Measurements from ENCODE around the gene AIRE.

- no peak for TF ChIP-seq CTCF (IDR thresholded peaks at IDR 0.05; ENCODE audit: insufficient read depth, low read length, poor library complexity, severe bottlenecking)
- no peak for TF ChIP-seq EZH2phosphoT487 (conservative IDR thresholded peaks at IDR 0.05; ENCODE audit: low read length)
These were observed 10.6 kb upstream of the AIRE start for GRCh38 chr21:44275041-44275440.

Measured in SU-DHL-6 (cell line).